NCI-H1105 (cell line): ENCODE data around the gene CEP104.

ENCODE experiments used
- DNase-seq: peaks from one replicate; lab custom pipeline; 2025; lab: John Stamatoyannopoulos, UW

The CEP104 gene

DNA sequence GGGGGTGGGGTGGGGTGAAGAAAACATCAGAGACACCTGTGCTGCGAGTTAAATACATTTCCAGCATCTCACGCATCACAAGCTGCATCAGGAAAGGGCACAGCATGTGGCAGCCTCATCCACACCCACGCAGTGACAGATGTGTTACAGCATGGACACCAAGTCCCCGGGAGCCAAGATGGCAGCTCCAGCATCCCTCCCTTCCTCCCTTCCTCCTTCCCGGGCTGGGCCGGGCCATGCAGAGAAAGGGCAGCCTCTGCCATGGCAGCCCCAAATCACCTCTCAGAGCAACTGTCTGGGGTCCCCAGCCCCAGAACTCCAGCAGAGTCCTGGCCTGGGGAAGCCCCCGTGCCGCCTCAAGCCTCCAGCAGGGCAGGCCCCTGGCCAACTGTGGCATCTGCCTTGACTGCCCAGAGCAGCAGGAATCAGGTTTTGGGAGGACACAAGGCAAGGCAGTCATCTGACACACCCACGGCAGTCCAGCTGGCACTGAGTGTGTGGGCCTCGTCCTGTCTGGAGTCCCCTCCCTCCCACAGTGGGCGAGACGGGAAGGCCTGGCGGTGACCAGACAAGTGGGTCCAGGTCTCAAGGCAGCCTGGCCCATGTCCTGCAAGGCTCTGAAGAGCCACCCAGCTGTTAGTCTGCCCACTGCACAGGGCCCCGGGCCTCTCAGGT is 78.3 kb downstream of the CEP104 start:
- no peak for DNase-seq

GRCh38 chr1:3777647-3778589 is 79.1 kb downstream of the CEP104 start:
- DNase-seq: no peak

DNA sequence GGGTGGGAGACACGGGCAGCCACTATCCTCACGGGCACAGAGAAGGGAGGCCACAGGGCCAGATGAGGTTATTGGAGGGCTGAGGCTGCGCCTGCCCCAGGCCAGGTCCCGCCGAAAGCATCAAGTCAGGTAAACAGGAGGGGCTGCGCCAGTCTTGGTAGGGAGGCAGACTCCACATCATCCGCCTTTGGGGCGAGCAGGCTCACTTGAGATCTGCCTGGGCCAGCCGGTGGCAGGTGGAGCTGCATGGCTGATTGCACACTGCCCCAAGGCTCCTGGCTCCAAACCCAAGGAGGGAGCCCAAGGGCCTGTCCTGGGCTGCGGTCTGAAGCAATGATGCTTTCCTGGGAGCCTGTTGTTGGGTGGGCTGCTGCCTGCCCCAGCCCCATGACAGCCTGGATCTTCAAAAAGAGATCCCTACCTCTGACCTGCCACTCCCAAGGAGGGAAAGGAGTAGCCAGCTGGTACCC is 79.9 kb downstream of the CEP104 start:
- no peak for DNase-seq

DNA sequence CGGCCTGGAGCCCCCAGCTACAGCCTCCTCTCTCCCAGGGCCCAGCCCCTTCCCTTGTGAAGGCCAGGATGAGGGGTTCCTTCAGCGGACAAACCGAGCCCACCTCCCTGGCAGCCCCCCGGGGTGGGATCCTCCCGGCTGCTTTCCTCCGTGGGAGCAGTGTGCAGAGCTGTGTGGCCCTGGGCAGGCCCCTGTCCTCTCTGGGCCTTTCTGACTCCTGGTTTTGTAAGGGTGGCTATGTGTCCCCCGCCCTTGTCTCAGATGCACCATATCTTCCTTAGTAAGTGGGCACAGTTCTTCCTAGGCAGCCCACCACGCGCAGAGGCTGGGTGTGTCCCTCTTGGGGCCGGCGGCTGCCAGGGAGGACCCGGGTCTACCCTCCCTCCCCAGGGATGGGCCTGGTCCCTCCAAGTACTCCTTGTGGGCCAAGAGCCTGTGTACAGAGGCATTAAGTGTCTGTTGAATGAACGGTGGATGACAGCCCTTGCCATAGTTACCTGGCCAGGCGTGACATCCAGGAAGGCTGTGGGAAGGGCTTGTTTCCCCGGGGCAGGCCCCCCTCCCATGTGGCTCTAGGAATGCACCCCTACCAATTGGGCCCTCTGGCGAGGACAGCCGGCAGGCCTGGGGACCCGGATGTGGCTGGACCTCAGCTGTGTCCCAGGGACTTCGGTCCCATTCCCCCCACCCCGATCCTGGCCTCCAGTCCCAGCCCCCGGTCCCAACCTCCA is 80.6 kb downstream of the CEP104 start:
- DNase-seq: no peak

DNA sequence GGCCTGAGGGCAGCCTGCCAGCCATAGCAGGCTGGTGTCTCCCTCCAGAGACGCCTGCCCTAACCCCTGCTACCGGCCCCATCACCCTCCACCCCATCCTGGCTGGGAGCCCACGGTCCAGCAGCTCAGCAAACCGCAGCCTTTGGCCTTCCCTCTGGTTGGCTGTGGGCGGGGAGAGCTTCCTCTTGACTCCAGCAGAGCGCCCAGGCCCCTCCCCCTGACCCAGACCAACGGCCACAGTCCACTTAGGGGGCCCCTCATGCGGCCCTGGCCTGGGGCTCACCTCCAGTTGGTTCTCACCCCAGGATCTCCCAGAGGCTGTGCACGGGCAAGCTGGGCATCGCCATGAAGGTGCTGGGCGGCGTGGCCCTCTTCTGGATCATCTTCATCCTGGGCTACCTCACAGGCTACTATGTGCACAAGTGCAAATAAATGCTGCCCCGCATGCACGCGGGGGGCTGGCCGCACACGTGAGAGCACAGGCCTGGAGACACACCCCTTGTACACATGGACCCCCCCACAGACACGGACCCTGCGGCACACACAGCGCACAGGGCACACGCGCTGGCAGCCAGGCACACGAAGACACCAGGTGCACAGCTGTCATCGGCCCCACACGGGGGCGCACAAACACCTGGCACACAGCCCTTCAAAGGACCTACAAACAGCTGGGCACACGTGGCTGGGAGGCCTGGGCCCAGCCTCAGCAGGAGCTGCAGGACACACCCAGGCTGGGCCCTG is 81.4 kb downstream of the CEP104 start:
- DNase-seq: peak; percentile 72

DNA sequence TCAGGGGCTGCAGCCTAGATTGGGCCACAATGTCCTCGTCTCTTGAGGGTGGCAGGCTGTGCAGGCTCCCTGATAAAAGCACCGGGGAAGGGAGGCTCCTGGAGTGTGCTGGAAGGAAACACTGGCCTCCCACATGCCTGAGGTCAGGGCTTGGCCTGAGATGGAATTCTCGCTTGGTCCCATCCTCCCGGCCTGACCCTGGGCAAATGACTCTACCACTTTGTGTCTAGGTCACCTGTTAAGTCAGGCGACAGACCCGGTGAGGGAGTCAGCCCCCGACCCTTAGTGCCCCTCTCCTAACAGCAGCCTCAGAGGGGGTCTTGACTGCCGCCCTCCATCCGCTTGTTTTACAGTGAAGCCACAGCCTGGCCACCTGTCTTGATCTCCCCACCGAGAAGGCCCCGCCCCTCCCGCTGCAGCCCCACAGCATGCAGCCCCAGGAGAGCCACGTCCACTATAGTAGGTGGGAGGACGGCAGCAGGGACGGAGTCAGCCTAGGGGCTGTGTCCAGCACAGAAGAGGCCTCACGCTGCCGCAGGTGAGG is 82.0 kb downstream of the CEP104 start:
- DNase-seq: no peak

DNA sequence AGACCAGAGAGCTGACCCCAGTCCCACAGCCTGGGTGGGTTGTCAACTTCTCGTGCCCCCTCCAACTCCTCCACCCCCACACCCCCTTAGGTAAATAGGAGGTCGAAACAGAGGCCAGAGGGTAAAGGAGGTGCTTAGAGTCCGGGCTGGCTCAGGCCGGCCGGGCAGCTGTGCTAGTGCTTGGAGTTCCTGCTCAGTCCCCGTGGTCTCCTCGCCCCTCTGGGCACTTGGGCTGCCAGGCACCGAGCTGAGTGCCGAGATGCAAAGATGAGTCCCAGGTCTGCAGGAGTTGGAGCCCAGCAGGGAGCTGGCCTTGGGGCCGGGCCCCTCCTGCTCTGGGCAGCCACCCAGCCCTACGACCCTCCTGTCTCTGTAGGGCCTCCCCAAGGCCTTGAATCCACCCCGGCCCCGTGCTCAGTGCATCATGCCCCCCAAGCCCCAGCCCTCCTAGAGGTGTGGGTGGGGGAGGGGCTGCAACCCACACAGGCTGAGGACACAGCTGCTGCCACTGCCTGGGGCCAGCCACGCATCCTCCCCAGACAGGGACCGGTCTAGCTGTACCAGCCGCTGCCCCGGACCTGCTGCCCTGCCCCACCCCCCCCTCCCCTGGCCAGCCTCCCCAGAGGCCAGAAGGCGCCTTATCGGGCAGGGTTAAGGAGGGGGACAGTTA is 82.6 kb downstream of the CEP104 start:
- no peak for DNase-seq

GRCh38 chr1:3773572-3774275 is 83.3 kb downstream of the CEP104 start:
- DNase-seq: no peak

GRCh38 chr1:3772715-3773571 is 84.1 kb downstream of the CEP104 start, which contains the start of gene SMIM1:
Gene SMIM1, plus strand, starts transcription at chr1:3772749. Its CDS starts 2,625 bp downstream, at chr1:3775374.
- DNase-seq: no peak

- peak; percentile 84 for DNase-seq
These were observed 84.8 kb downstream of the CEP104 start for GRCh38 chr1:3772027-3772714.

DNA sequence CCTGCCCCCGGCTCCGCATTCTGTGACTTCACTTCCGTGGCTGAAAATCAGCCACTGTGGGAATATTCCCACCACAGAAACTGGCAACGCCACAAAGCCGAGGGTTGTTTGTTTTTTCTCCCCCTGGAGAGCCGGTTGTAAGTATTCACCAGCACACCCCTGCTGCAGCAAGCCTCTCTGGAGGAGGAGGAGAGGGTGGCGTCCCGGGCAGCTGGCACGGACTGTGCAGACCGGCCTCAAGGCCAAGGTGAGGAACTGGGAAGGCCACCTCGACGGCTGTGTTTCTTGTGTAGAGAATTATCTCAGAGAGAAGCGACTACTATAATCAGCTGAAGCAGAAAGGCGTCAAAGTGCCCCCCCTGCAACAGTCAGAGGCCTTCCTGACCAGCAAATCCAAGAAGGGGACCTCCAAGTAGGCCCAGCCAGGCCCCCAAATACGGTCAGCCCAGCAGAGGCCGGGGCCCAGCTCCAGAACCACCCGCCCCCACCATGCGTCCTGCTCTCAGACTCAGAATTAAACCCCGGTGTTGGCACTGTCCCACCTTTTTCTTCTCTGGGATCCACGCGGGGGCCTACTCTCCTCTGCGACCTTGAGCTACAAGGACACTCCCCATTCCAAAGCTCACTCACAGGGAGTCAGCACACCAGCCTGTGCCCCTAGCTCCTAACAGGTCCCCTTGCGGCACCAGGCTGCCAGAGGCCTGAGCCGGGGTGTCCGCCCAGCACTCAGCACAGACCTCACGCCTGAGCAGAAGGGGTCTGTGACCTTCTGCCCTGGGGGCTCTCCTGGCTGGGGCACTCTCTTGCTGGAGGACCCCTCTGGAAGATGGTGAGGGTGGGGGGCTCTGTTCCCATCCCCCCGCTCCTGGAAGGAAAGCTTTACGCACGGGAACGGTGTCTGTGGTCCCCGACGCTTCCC is 85.6 kb downstream of the CEP104 start:
- DNase-seq: no peak

DNA sequence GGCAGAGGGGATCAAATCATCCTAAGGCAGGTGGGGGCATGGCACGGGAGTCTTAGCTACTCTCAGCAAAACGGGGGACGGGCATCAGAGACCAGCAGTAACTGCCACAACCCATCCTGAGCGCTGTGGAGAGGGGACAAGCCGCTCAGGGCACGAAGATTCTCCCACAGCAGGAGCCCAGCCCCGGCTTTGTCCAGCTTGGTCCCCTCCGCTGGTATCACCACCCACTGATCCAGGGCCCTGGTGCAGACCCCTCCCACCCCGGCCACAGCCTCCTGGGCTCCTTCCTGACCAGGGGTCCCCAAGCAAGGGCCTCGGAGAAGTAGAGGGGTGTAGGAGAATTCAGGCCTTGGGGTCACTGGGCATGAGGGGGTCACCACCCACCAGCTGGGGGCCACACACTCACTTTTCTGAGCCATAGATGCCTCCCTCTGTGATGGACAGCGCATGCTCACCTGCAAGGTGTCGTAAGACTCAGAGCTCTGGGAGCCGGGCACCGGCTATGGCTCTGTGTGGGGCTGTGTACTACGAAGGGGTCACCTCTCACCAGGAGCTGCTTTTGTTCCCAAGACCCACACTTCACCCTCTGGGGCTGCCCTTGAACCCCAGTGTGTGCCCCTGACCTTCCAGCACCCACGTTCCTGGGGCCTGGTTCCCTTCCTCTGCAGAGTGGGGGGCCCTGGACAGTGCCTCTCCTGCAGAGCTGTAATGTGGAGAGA is 86.8 kb downstream of the CEP104 start:
- no peak for DNase-seq

- no peak for DNase-seq
These were observed 88.1 kb downstream of the CEP104 start for GRCh38 chr1:3768811-3769390.

DNA sequence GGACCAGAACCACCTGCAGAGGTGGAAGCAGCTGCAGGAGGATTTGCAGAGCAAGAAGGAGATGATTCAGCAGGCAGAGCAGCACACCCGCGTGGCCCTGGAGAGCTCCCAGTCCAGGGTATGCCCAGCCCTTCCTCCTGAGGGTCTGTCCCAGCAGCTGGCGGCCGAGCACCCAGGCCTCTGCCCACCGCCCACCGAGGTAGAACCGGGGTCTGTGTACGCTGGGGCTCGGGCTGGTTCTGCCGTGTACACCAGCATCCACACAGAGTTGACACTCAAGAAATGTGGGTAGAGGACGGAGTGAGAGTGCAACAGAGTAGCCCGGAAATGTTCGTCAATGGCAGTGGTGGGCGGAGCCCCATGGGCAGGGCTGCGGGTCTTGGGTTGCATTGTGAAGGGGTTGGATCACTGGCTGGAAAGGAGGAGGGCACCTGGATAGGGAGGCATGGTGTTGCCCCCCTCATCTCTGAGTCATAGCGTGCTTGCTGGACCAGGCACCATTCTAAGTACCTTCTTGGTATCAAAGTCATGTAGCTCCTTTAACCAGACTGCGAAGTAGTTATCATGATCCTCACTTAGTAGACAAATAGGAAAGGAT is 89.6 kb downstream of the CEP104 start:
- no peak for DNase-seq

- DNase-seq: no peak
These were observed 93.5 kb downstream of the CEP104 start for GRCh38 chr1:3763351-3764125.
